ENCODE results near the gene BSDC1. TPM values are rescaled to one million over a fixed set of nuclear protein-coding genes. Genes with fewer than 3 reads are reported as not detected.
A peak's percentile ranks its signal among the peaks of the same experiment; 100 is the strongest.

The BSDC1 gene
- total and polyA plus RNA-seq, 12 donors, result 21.4 to 49.4 (median 44.3) TPM

DNA sequence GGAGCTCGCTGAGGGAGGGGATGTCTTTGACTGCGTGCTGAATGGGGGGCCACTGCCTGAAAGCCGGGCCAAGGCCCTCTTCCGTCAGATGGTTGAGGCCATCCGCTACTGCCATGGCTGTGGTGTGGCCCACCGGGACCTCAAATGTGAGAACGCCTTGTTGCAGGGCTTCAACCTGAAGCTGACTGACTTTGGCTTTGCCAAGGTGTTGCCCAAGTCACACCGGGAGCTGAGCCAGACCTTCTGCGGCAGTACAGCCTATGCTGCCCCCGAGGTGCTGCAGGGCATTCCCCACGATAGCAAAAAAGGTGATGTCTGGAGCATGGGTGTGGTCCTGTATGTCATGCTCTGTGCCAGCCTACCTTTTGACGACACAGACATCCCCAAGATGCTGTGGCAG is 30.5 kb downstream of the BSDC1 start:
- no peaks in the 10 kb centered on the region for H3K9me3 ChIP-seq
- no peak overlapping the region for H3K4me3 ChIP-seq
- H3K36me3 ChIP-seq, result peaks cover 0 to 62% (median 34%) of the 10 kb centered on the region in 9 donors
- TF ChIP-seq, protein P1, sequence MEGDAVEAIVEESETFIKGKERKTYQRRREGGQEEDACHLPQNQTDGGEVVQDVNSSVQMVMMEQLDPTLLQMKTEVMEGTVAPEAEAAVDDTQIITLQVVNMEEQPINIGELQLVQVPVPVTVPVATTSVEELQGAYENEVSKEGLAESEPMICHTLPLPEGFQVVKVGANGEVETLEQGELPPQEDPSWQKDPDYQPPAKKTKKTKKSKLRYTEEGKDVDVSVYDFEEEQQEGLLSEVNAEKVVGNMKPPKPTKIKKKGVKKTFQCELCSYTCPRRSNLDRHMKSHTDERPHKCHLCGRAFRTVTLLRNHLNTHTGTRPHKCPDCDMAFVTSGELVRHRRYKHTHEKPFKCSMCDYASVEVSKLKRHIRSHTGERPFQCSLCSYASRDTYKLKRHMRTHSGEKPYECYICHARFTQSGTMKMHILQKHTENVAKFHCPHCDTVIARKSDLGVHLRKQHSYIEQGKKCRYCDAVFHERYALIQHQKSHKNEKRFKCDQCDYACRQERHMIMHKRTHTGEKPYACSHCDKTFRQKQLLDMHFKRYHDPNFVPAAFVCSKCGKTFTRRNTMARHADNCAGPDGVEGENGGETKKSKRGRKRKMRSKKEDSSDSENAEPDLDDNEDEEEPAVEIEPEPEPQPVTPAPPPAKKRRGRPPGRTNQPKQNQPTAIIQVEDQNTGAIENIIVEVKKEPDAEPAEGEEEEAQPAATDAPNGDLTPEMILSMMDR (IDR thresholded peaks at IDR 0.05), result no peak
- WGBS, 2 donors, result 92 to 94% methylated on average over 12 of the region's 12 CpGs
- no peak overlapping the region for H3K27ac ChIP-seq
- H3K27me3 ChIP-seq, result peaks cover 0 to 18% (median 0%) of the 10 kb centered on the region in 7 donors
- intact Hi-C loops (cut with DNase I), result no loop called here
- H3K4me1 ChIP-seq, result peaks cover 7 to 19% (median 16%) of the 10 kb centered on the region in 9 donors
- ATAC-seq (no peak), DNase-seq (no peak)

DNA sequence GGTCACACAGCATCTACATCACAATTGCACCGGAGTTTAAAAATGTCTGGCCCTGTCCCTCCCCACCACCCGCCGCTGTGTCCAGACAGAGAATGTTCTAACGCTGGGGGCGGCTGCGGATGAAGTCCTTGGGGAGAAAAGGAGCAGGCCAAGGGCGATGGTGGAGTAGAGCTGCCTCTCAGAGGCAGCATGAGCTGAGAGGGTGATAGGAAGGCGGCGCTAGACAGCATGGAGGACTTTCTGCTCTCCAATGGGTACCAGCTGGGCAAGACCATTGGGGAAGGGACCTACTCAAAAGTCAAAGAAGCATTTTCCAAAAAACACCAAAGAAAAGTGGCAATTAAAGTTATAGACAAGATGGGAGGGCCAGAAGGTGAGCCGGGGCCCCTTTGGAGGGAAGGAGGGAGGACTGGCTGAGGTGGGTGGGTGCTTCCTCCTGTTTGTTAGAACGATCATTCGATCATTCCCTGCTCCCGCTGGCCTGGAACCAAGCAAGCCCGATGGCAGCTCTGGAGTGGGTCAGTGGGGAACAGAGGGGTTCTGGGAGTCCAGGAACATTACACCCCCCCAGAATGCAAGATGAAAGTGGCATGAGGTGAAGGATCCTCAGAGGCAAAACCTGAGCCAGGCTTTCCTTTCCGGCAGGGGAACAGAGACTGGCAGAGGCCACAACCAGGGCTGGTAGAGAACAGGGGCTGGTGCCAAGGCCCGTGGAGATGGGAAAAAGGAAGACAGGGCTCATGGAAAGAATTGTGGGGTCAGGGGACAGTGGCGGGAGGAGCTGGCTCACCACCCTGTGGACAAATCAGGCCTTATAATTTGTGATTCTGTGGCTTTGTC is 31.5 kb downstream of the BSDC1 start, which contains the start of the genes FAM229A and TSSK3:
TSS of gene FAM229A (minus strand) at position 12 of the 840 bp plus-strand sequence. CDS start 394 bp downstream, outside the sequence.
TSS of gene TSSK3 (plus strand) at position 66 of the 840 bp plus-strand sequence. CDS start at position 229, 163 bp downstream.
- DNase-seq (no peak), ATAC-seq (peak; percentile 6 to 46 (median 18))
- H3K27me3 ChIP-seq, result peaks cover 0 to 18% (median 0%) of the 10 kb centered on the region in 7 donors
- H3K36me3 ChIP-seq, result peaks cover 0 to 52% (median 23%) of the 10 kb centered on the region in 9 donors
- no peaks in the 10 kb centered on the region for H3K9me3 ChIP-seq
- 51% methylated on average over 17 of the region's 17 CpGs for WGBS, 2 donors
- peak within 1 kb of the TSS in 7 of 10 donors; percentile 12 to 67 (median 56) for H3K27ac ChIP-seq
- TF ChIP-seq, protein P1 (IDR thresholded peaks at IDR 0.05), result no peak
- peak within 1 kb of the TSS; percentile 4 to 54 (median 48) for H3K4me3 ChIP-seq
- peaks cover 7 to 19% (median 16%) of the 10 kb centered on the region in 9 donors for H3K4me1 ChIP-seq
- intact Hi-C loops (cut with DNase I), result no loop called here

DNA sequence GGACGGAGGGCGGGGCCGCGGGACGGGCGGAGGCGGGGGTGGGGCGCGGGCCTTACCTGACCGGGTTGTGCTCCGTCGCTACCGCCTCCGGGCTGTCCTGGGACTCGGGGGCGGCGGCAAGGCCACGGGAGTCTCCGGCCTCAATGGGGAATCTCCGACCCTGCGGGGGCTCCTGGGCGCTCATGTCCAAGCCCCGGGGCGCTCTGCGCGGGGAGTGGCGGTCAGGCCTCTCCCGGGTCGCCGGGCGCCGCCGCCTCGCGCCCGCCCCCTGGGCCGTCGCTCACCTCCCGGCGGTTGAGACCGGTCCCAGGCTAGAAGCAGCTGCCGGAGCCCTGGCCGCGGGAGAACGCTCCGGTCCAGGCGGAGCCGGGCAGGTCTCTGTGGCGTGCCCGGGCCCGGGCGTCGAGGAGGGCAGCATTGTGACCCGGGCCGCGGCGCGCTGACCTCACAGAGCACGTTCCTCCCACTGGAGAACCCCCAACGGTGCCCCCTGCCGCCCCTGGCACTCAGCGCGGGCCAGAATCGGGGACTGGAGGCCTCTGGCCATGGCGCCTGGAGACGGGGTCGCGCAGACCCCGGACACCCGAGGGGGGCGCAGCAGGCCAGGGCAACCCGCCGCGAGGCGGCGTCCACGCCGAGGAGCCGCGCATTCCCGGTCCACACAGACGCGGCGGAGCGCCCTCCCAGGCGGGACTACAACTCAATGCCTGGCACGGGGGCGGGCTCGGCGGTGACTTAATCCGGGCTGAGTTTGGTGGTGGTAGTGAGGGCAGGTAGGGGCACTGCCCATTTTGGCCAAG is 32.4 kb downstream of the BSDC1 start:
- no peaks in the 10 kb centered on the region for H3K9me3 ChIP-seq
- intact Hi-C loops (cut with DNase I), result no loop called here
- H3K27ac ChIP-seq, result peak overlapping the region in 7 of 10 donors; percentile 12 to 67 (median 56)
- TF ChIP-seq, protein P1 (IDR thresholded peaks at IDR 0.05), result peak in 8 of 9 donors; percentile 12 to 71 (median 50)
- peaks cover 0 to 44% (median 15%) of the 10 kb centered on the region in 9 donors for H3K36me3 ChIP-seq
- ATAC-seq (peak; percentile 74 to 84 (median 78)), DNase-seq (peak; percentile 57 to 67)
- H3K4me1 ChIP-seq, result peaks cover 7 to 23% (median 16%) of the 10 kb centered on the region in 9 donors
- WGBS, 2 donors, result 3% methylated on average over 90 to 91 of the region's 91 CpGs
- peak overlapping the region; percentile 4 to 54 (median 48) for H3K4me3 ChIP-seq
- peaks cover 0 to 18% (median 0%) of the 10 kb centered on the region in 7 donors for H3K27me3 ChIP-seq

DNA sequence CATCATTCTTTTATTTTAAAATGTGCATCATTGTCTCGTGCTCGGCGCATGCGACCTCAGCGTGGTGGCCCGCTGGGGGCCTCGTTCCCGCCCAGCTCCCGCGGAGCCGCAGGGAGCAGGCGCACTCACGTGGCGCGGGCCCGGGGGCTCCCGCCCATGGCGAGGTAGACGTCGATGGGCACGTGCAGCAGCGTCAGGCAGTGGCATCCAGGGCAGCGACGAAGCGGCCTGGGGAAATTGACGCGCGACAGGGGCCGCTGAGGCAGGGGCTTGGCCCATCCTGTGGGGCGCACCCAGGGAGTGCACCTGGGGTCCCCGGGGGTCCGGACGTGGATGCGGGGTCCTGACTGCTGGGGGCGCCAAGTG is 33.0 kb downstream of the BSDC1 start:
- H3K4me3 ChIP-seq, result peak overlapping the region; percentile 4 to 54 (median 48)
- TF ChIP-seq, protein P1 (IDR thresholded peaks at IDR 0.05), result no peak
- H3K9me3 ChIP-seq, result no peaks in the 10 kb centered on the region
- WGBS, 2 donors, result 57 to 62% methylated on average over 35 of the region's 35 CpGs
- H3K27me3 ChIP-seq, result peaks cover 0 to 18% (median 0%) of the 10 kb centered on the region in 7 donors
- peak in 3 of 8 donors; percentile 2 to 33 (median 6) for ATAC-seq
- peaks cover 7 to 23% (median 16%) of the 10 kb centered on the region in 9 donors for H3K4me1 ChIP-seq
- DNase-seq, result no peak
- peaks cover 0 to 38% (median 10%) of the 10 kb centered on the region in 9 donors for H3K36me3 ChIP-seq
- intact Hi-C loops (cut with DNase I), result no loop called here
- peak overlapping the region in 4 of 10 donors; percentile 22 to 67 (median 40) for H3K27ac ChIP-seq

Data from heart right ventricle (tissue), 16 donors.